HepG2 (cell line): Measurements from ENCODE around the gene DUSP21. TPM values are rescaled to one million over a fixed set of nuclear protein-coding genes. Genes with fewer than 3 reads are reported as not detected.

Experiments used
- BHLHE40 ChIP-seq: IDR thresholded peaks from 2 replicates; pipeline ENCODE4 v1.6.1; 2011; ENCODE audit warnings: low read length, improper control_type of control experiment
- CCDC6 ChIP-seq: sonication (generic); formaldehyde crosslinking; IDR thresholded peaks from 2 replicates; pipeline ENCODE4 v1.8.1; 2022; ENCODE audit warnings: mild to moderate bottlenecking, missing genetic modification reagents, moderate library complexity
- CTCF ChIP-seq: sonication (generic); formaldehyde crosslinking; IDR thresholded peaks from 2 replicates; pipeline ENCODE4 v1.5.0; 2020; ENCODE audit warnings: mild to moderate bottlenecking, missing genetic modification reagents, moderate library complexity
- DRAP1 ChIP-seq: IDR thresholded peaks from 2 replicates; pipeline ENCODE4 v1.6.1; 2016; ENCODE audit warnings: missing genetic modification reagents, missing compliant biosample characterization
- FOXP4 ChIP-seq: sonication (generic); formaldehyde crosslinking; IDR thresholded peaks from 2 replicates; pipeline ENCODE4 v1.4.0; 2020; ENCODE audit warnings: missing genetic modification reagents
- HNRNPUL1 ChIP-seq: fragments of 200-400 bp; formaldehyde crosslinking; IDR thresholded peaks from 2 replicates; pipeline ENCODE4 v1.6.1; 2017; ENCODE audit warnings: low read depth, mild to moderate bottlenecking, low read length, moderate library complexity
- MIXL1 ChIP-seq: IDR thresholded peaks from 2 replicates; pipeline ENCODE4 v1.6.1; 2016
- PHF20 ChIP-seq: sonication (generic); formaldehyde crosslinking; IDR thresholded peaks from 2 replicates; pipeline ENCODE4 v1.5.0; 2020; ENCODE audit warnings: mild to moderate bottlenecking, missing genetic modification reagents
- SAP130 ChIP-seq: IDR thresholded peaks from 2 replicates; pipeline ENCODE4 v1.6.1; 2016; ENCODE audit warnings: low read depth
- SOX5 ChIP-seq: IDR thresholded peaks from 2 replicates; pipeline ENCODE4 v1.6.1; 2016; ENCODE audit warnings: borderline replicate concordance
- SRY ChIP-seq: sonication (generic); formaldehyde crosslinking; IDR thresholded peaks from 2 replicates; pipeline ENCODE4 v1.8.0; 2022; ENCODE audit warnings: mild to moderate bottlenecking, missing genetic modification reagents
- YEATS2 ChIP-seq: sonication (generic); formaldehyde crosslinking; IDR thresholded peaks from 2 replicates; pipeline ENCODE4 v1.4.0; 2020; ENCODE audit warnings: missing genetic modification reagents, borderline replicate concordance
- ZBTB4 ChIP-seq: sonication (generic); formaldehyde crosslinking; IDR thresholded peaks from 2 replicates; pipeline ENCODE4 v1.4.0; 2020; ENCODE audit warnings: missing genetic modification reagents, mild to moderate bottlenecking, borderline replicate concordance
- ZNF574 ChIP-seq: sonication (generic); formaldehyde crosslinking; IDR thresholded peaks from 2 replicates; pipeline ENCODE4 v1.4.0; 2020; ENCODE audit warnings: missing genetic modification reagents
- ZNF737 ChIP-seq: sonication (generic); formaldehyde crosslinking; IDR thresholded peaks from 2 replicates; pipeline ENCODE4 v1.5.0; 2020; ENCODE audit warnings: missing genetic modification reagents, mild to moderate bottlenecking, borderline replicate concordance
- ZSCAN21 ChIP-seq: sonication (generic); formaldehyde crosslinking; IDR thresholded peaks from 2 replicates; pipeline ENCODE4 v1.8.0; 2022; ENCODE audit warnings: mild to moderate bottlenecking, missing genetic modification reagents, moderate library complexity, borderline replicate concordance
- polyA plus RNA-seq, 8 experiments: library from polyadenylated mRNA; depleted of rRNA in 3 of 8; stranded (reverse) in 7 of 8; unstranded in 1 of 8; fragments of >200 nt; fragmentation: Illumina TruSeq in 4 of 8; extraction: Trizol in 4 of 8; gene quantifications; 2 replicates each; pipeline versions ENCODE4 v1.2.1 to v1.2.3, GENCODE V29; 2011 to 2016; ENCODE audit warnings: low read depth in 4 of 8, missing spikeins in 1 of 8, mixed read lengths in 1 of 8; ENCODE audit not compliant: insufficient read depth in 1 of 8
- total RNA-seq, 5 experiments: library from RNA; depleted of rRNA; stranded (reverse); fragments of >200 nt; fragmentation: Illumina TruSeq; extraction: Trizol; gene quantifications; 2 replicates each; pipeline ENCODE4 v1.2.3, GENCODE V29; 2016; ENCODE audit warnings: low read depth in 1 of 5
- TF ChIP-seq, protein P1 (sequence below): sonication (generic); formaldehyde crosslinking; IDR thresholded peaks from 2 replicates; pipeline ENCODE4 v1.5.1; 2020; ENCODE audit warnings: missing genetic modification reagents, mild to moderate bottlenecking, borderline replicate concordance

DUSP21 gene
- total and polyA plus RNA-seq, 2 of the 13 experiments (the other 11 are each of a cell fraction or from before 2014, with no cell fraction given), result not detected

DNA sequence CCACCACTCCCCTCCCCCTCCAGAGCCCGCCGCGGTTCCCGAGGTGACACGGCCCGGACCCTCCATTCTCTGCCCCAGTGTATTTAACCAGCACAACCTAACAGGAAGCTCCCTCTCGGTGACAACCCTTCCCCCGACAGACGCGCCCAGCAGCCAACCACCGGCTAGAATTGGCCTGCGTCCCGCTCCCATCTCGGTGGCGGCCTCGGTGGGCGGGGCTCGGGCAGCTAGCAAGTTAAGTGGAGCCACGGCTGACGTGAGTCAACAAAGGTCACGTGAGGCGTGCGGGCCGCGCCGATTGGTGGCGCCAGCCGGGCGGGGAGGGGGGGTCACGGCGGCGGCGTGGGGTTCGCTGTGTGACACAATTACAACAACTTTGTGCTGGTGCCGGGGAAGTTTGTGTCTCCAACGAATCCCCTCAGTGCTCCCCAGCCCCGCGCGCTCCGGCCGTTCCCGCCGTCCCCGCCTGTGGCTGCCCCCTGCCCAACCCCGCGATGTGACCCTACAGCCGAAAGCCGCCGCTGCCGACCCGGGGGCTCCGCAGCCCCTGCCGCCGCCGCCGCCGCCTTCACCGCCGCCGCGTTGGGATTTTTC lies 29.1 kb downstream of the DUSP21 start, which contains the start of gene KDM6A (continued):
- TF ChIP-seq FOXP4 (CRISPR knock-in tag) (peak; percentile 28; the same call in 1 of the 2 replicates), SAP130 (CRISPR knock-in tag) (peak; percentile 59), PHF20 (peak; percentile 23; the same call in 1 of the 2 replicates), SRY (peak; percentile 16; the same call in 1 of the 2 replicates), DRAP1 (CRISPR knock-in tag) (peak; percentile 89), ZNF574 (peak; percentile 11; the same call in 1 of the 2 replicates), ZBTB4 (no peak), ZSCAN21 (CRISPR knock-in tag) (0 out of 2 replicates have a peak, but pooled peaks have one; percentile 20), YEATS2 (CRISPR knock-in tag) (peak; percentile 30; the same call in 1 of the 2 replicates), SOX5 (CRISPR knock-in tag) (peak; percentile 10; the same call in 1 of the 2 replicates), BHLHE40 (peak; percentile 75), CTCF (CRISPR knock-in tag) (no peak), MIXL1 (CRISPR knock-in tag) (no peak), CCDC6 (CRISPR knock-in tag) (0 out of 2 replicates have a peak, but pooled peaks have one; percentile 5), ZNF737 (no peak), HNRNPUL1 (no peak)
- TF ChIP-seq, protein P1, sequence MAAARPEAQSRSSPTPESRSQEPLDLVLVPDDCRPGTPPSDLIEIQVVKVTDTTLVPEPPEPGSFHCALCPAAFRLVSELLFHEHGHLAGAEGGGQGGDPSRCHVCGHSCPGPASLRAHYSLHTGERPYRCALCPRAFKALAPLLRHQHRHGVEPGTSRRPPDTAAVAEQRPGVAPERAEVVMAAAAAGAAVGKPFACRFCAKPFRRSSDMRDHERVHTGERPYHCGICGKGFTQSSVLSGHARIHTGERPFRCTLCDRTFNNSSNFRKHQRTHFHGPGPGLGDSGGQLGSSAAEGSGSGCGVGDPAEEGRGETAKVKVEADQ (CRISPR knock-in tag), result 0 out of 2 replicates have a peak, but pooled peaks have one; percentile 29
